Endothelial cell of umbilical vein (primary cell): ENCODE measurements around the gene TEX19. TPM values are rescaled to one million over a fixed set of nuclear protein-coding genes. Genes with fewer than 3 reads are reported as not detected.

ENCODE experiments used
- BruUV-seq: library from RNA; stranded (reverse); fragments of 400-500 nt; replicated peaks from 2 replicates; lab custom pipeline; 2021; lab: Mats Ljungman, UMichigan
- CTCF ChIA-PET: fragments of 300-600, 350-600 bp; sonication (Branson Sonifier 250); formaldehyde crosslinking; loops from one replicate; lab custom pipeline; 2021; ENCODE audit warnings: antibody characterized with exemption, inconsistent platforms; lab: Charles Lee
- POLR2A ChIA-PET: fragments of 300-600, 350-600 bp; sonication (Branson Sonifier 250); formaldehyde crosslinking; loops from one replicate; lab custom pipeline; 2021; ENCODE audit warnings: antibody characterized with exemption, inconsistent platforms; lab: Charles Lee
- DNase-seq: peaks from one replicate; pipeline ENCODE4 v3.0.0-alpha.2; 2011; ENCODE audit warnings: low read depth, low spot score
- FAIRE-seq: peaks from 2 replicates; lab custom pipeline; 2011; peaks lifted over from hg19 to GRCh38; lab: Jason Lieb, UNC
- H2AFZ ChIP-seq: 2 replicates; pipeline ENCODE4 v1.6.0; 2012; ENCODE audit warnings: low read depth, low read length, control low read depth, inconsistent platforms
- H3K27ac ChIP-seq: 2 replicates; pipeline ENCODE4 v1.5.1; 2011; ENCODE audit warnings: low read depth, mild to moderate bottlenecking, control low read depth, low read length, moderate library complexity; ENCODE audit not compliant: insufficient read depth
- H3K27me3 ChIP-seq, 2 experiments: 2 replicates each; pipeline versions ENCODE4 v1.6.0 to v1.6.1; 2011; ENCODE audit warnings: low read length in 2 of 2, mixed read lengths in 1 of 2; ENCODE audit not compliant: control insufficient read depth in 2 of 2, insufficient read depth in 2 of 2
- H3K36me3 ChIP-seq, 2 experiments: 2 replicates in 1 of 2; 3 replicates in 1 of 2; pipeline ENCODE4 v1.5.1; 2011; ENCODE audit warnings: low read length in 2 of 2, mild to moderate bottlenecking in 1 of 2, moderate library complexity in 1 of 2; ENCODE audit not compliant: control insufficient read depth in 2 of 2, insufficient read depth in 2 of 2; ENCODE audit errors: extremely low read depth in 1 of 2
- H3K4me1 ChIP-seq: 3 replicates; pipeline ENCODE4 v1.5.1; 2011; ENCODE audit warnings: mild to moderate bottlenecking, low read length; ENCODE audit not compliant: control insufficient read depth, insufficient read depth; ENCODE audit errors: extremely low read depth
- H3K4me2 ChIP-seq: 2 replicates; pipeline ENCODE4 v1.6.1; 2011; ENCODE audit warnings: low read length, control low read depth, mixed read lengths; ENCODE audit not compliant: insufficient read depth
- H3K4me3 ChIP-seq, 3 experiments: fragments of 200-600 bp in 1 of 3; sonication (generic), shearing (Covaris generic) in 1 of 3; replicated peaks in 1 of 3; 2 replicates each; pipeline ENCODE4 v1.5.1; 2011 to 2016; ENCODE audit warnings: control low read depth in 3 of 3, low read length in 3 of 3, mild to moderate bottlenecking in 2 of 3, inconsistent platforms in 1 of 3, low read depth in 1 of 3, moderate library complexity in 1 of 3; ENCODE audit not compliant: insufficient read depth in 1 of 3
- H3K79me2 ChIP-seq: 2 replicates; pipeline ENCODE4 v1.6.0; 2012; ENCODE audit warnings: low read length, inconsistent platforms; ENCODE audit not compliant: control insufficient read depth, insufficient read depth
- H3K9ac ChIP-seq: replicated peaks from 2 replicates; pipeline ENCODE3; 2011; ENCODE audit warnings: low read length, control low read depth; ENCODE audit not compliant: insufficient read depth; ENCODE audit errors: extremely low read depth
- H3K9me1 ChIP-seq: replicated peaks from 3 replicates; pipeline ENCODE4 v1.6.0; 2011; ENCODE audit warnings: mild to moderate bottlenecking, low read length; ENCODE audit not compliant: control insufficient read depth, insufficient read depth; ENCODE audit errors: extremely low read depth
- H3K9me3 ChIP-seq: replicated peaks from 2 replicates; pipeline ENCODE4 v1.5.1; 2012; ENCODE audit warnings: low read length, inconsistent platforms; ENCODE audit not compliant: control insufficient read depth, insufficient read depth
- H4K20me1 ChIP-seq: replicated peaks from 2 replicates; pipeline ENCODE3; 2011; ENCODE audit warnings: mild to moderate bottlenecking, low read length; ENCODE audit not compliant: control insufficient read depth, insufficient read depth; ENCODE audit errors: extremely low read depth
- EZH2 ChIP-seq: IDR thresholded peaks from 2 replicates; pipeline ENCODE4 v1.6.1; 2012; ENCODE audit warnings: borderline replicate concordance, low read depth, mild to moderate bottlenecking, moderate library complexity, low read length, inconsistent platforms; ENCODE audit not compliant: severe bottlenecking
- FOS ChIP-seq: IDR thresholded peaks from 2 replicates; pipeline ENCODE4 v1.6.1; 2011; ENCODE audit warnings: mild to moderate bottlenecking, low read length, moderate library complexity, borderline replicate concordance; ENCODE audit not compliant: insufficient read depth
- GATA2 ChIP-seq: IDR thresholded peaks from 2 replicates; pipeline ENCODE4 v1.7.0; 2011; ENCODE audit warnings: low read depth, mild to moderate bottlenecking, moderate library complexity, mixed read lengths, low read length; ENCODE audit not compliant: insufficient read length, insufficient read depth
- JUN ChIP-seq: IDR thresholded peaks from 2 replicates; pipeline ENCODE4 v1.6.1; 2011; ENCODE audit warnings: borderline replicate concordance, low read depth; ENCODE audit not compliant: insufficient read length, insufficient read depth
- MYC ChIP-seq: IDR thresholded peaks from one replicate; pipeline ENCODE4 v1.6.1; 2011; ENCODE audit warnings: mild to moderate bottlenecking, low read depth, low read length
- POLR2A ChIP-seq: IDR thresholded peaks from 2 replicates; pipeline ENCODE4 v1.6.1; 2012; ENCODE audit warnings: low read depth, mild to moderate bottlenecking, control low read depth, low read length
- POLR2AphosphoS5 ChIP-seq: IDR thresholded peaks from 2 replicates; pipeline ENCODE4 v1.6.1; 2012; ENCODE audit warnings: low read depth, mild to moderate bottlenecking, control low read depth, low read length, moderate library complexity; ENCODE audit not compliant: insufficient read depth
- dilution Hi-C: fragments of 300-500 bp; cut with MboI; formaldehyde crosslinking; loops from one replicate; pipeline ENCODE4 v1.15.0; 2019; ENCODE audit warnings: low sequenced_read_pairs; ENCODE audit not compliant: extremely low pct_ligation_motif_present
- intact Hi-C: fragments of 100-400 bp; cut with micrococcal nuclease; formaldehyde crosslinking; loops from one replicate; pipeline ENCODE4 v1.10.0; 2022
- polyA plus RNA-seq, 4 experiments: library from polyadenylated mRNA; depleted of rRNA in 3 of 4; stranded (reverse) in 3 of 4; unstranded in 1 of 4; fragments of >200 nt; gene quantifications; 2 replicates each; pipeline versions ENCODE4 v1.2.1 to v1.2.3, GENCODE V29; 2011 to 2012; ENCODE audit warnings: missing spikeins in 1 of 4
- total RNA-seq: library from RNA; stranded (reverse); gene quantifications from 2 replicates; pipeline ENCODE4 v1.2.3, GENCODE V29; 2021
- TF ChIP-seq, protein P1 (sequence below), 2 donors: IDR thresholded peaks; 1 replicate in 1 of 2; 2 replicates in 1 of 2; pipeline ENCODE4 v1.5.1; 2011; ENCODE audit warnings: low read length in 2 of 2, mild to moderate bottlenecking in 2 of 2, moderate library complexity in 2 of 2, control low read depth in 1 of 2, inconsistent platforms in 1 of 2, low read depth in 1 of 2; ENCODE audit not compliant: insufficient read depth in 1 of 2; ENCODE audit errors: extremely low read depth in 1 of 2
- TF ChIP-seq, protein P2 (sequence below): IDR thresholded peaks from 2 replicates; pipeline ENCODE4 v1.6.1; 2011; ENCODE audit not compliant: insufficient read depth, insufficient read length

Gene TEX19
- total and polyA plus RNA-seq, 2 donors (not counting 3 experiments of a cell fraction or from before 2014, with no cell fraction given) = 0.06 TPM; not detected in 1

DNA sequence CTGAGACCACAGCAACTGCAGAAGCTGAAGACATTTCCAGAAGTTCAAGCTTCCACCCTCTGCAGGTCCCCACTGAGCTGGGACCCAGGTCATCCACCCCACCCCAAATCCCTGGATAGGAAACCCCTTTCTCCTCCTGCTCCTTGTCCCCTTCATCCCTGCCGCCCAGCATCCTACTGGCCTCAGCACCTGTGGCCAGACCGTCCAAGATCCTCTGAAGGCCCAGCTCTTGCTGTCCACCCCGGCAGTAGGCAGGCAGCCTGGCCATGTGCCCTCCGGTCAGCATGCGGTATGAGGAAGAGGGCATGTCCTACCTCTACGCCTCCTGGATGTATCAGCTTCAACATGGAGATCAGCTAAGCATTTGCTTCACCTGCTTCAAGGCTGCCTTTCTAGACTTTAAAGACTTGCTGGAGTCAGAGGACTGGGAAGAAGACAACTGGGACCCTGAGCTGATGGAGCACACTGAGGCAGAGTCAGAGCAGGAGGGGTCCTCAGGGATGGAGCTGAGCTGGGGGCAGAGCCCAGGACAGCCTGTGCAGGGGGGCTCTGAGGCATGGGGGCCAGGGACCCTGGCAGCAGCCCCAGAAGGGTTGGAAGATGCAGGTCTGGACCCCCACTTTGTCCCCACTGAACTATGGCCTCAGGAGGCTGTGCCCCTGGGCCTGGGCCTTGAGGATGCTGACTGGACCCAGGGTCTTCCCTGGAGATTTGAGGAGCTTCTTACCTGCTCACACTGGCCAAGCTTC, 3.0 kb downstream of the TEX19 start:
- CTCF ChIA-PET = interaction anchor here (0.8 to 1.4 kb wide), 4 partner anchors 11 to 63 kb away, joined by 3 to 5 read pairs (median 4); no protein-coding TSS in a partner anchor

More for the DNA sequence above, 3.0 kb downstream of the TEX19 start:
- intact Hi-C loops = no loop called here
- TF ChIP-seq, protein P1, sequence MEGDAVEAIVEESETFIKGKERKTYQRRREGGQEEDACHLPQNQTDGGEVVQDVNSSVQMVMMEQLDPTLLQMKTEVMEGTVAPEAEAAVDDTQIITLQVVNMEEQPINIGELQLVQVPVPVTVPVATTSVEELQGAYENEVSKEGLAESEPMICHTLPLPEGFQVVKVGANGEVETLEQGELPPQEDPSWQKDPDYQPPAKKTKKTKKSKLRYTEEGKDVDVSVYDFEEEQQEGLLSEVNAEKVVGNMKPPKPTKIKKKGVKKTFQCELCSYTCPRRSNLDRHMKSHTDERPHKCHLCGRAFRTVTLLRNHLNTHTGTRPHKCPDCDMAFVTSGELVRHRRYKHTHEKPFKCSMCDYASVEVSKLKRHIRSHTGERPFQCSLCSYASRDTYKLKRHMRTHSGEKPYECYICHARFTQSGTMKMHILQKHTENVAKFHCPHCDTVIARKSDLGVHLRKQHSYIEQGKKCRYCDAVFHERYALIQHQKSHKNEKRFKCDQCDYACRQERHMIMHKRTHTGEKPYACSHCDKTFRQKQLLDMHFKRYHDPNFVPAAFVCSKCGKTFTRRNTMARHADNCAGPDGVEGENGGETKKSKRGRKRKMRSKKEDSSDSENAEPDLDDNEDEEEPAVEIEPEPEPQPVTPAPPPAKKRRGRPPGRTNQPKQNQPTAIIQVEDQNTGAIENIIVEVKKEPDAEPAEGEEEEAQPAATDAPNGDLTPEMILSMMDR (IDR thresholded peaks at IDR 0.05; ENCODE audit: extremely low read depth in 1 of 2, insufficient read depth in 1 of 2, low read depth in 1 of 2, low read length in 2 of 2) = no peak
- TF ChIP-seq, protein P2, sequence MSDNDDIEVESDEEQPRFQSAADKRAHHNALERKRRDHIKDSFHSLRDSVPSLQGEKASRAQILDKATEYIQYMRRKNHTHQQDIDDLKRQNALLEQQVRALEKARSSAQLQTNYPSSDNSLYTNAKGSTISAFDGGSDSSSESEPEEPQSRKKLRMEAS = no peak
- TF ChIP-seq MYC = no peak
- no peak for TF ChIP-seq EZH2
- no peak for TF ChIP-seq POLR2AphosphoS5
- TF ChIP-seq POLR2A = no peak
- TF ChIP-seq GATA2 = no peak
- TF ChIP-seq FOS = no peak
- no peak for TF ChIP-seq JUN
- no peak for FAIRE-seq
- Histone ChIP-seq H3K9me1 (no peaks in the 10 kb centered on the region), H3K9ac (no peak overlapping the region), H3K27me3 (no peaks in the 10 kb centered on the region), H3K4me3 (no peak overlapping the region), H2AFZ (no peak overlapping the region), H3K9me3 (no peaks in the 10 kb centered on the region), H3K79me2 (no peaks in the 10 kb centered on the region), H4K20me1 (no peaks in the 10 kb centered on the region), H3K4me2 (no peak overlapping the region), H3K4me1 (peaks cover 2% of the 10 kb centered on the region), H3K36me3 (no peaks in the 10 kb centered on the region), H3K27ac (no peak overlapping the region)
- DNase-seq = no peak
- POLR2A ChIA-PET = no interaction called here
- dilution Hi-C loops = no loop called here
- BruUV-seq = no TSS peak
